T-helper 1 cell treated with Interleukin-12 subunit alpha and Interleukin-12 subunit beta and Interleukin-4 antibody, amounts not matched to agents 30 ng/mL and 1 ng/mL, for 36 hours (primary cell): ENCODE data around the gene IFI35. TPM values are rescaled to one million over a fixed set of nuclear protein-coding genes. Genes with fewer than 3 reads are reported as not detected.
"Not testable (repeated sequence)": the region's sequence is repeated elsewhere in the genome, so short reads cannot be mapped to it uniquely, and the experiment has no call there.

ENCODE experiments used
- intact Hi-C: fragments of 100-400 bp; cut with micrococcal nuclease; formaldehyde crosslinking; loops from one replicate; pipeline ENCODE4 v1.15.1; 2024
- total RNA-seq: library from RNA; stranded (reverse); gene quantifications from 2 replicates; pipeline ENCODE4 v1.2.3, GENCODE V29; 2022

Gene IFI35
- 152 and 171 TPM in 2 replicates for total RNA-seq

- intact Hi-C loops, result loop anchor here (1.0 to 2.0 kb wide), 7 partner anchors 9 to 353 kb away; partner anchors contain the start of genes AARSD1, BRCA1, PTGES3L and RPL27
These were observed at the start of gene IFI35 for GRCh38 chr17:43006639-43007551. IFI35 (plus strand) TSS chr17:43006784; CDS start chr17:43006948, 164 bp downstream.

- intact Hi-C loops, result loop anchor here (1.0 to 5.0 kb wide), 4 partner anchors 16 to 192 kb away; partner anchors contain the start of genes IFI35, PTGES3L, RPL27 and RUNDC1
These were observed 42.2 kb upstream of the IFI35 start, which contains the start of gene AARSD1 for GRCh38 chr17:42964161-42964932. AARSD1 (minus strand) TSS chr17:42964454; CDS start chr17:42964440, 14 bp downstream.

GRCh38 chr17:42967925-42968324 is 38.7 kb upstream of the IFI35 start:
- intact Hi-C loops, result no loop called here

- intact Hi-C loops, result no loop called here
These were observed 37.5 kb upstream of the IFI35 start for GRCh38 chr17:42969001-42969581.

GRCh38 chr17:42971589-42971988 is 35.0 kb upstream of the IFI35 start:
- intact Hi-C loops, result no loop called here

- intact Hi-C loops, result not testable (repeated sequence)
These were observed 33.3 kb upstream of the IFI35 start for GRCh38 chr17:42973323-42973722.

- intact Hi-C loops, result no loop called here
These were observed 31.3 kb upstream of the IFI35 start for GRCh38 chr17:42975265-42975664.

GRCh38 chr17:42975701-42976100 is 30.9 kb upstream of the IFI35 start:
- intact Hi-C loops, result not testable (repeated sequence)

- intact Hi-C loops, result loop anchor here (1.0 to 5.0 kb wide), 5 partner anchors 15 to 191 kb away; partner anchors contain the start of genes AARSD1, BECN1, BRCA1 and IFI35
These were observed 26.9 kb upstream of the IFI35 start, which contains the start of gene PTGES3L for GRCh38 chr17:42979511-42980273. PTGES3L (minus strand) TSS chr17:42980080; CDS start chr17:42980053, 27 bp downstream.

GRCh38 chr17:42980274-42980765 is 26.3 kb upstream of the IFI35 start, which contains the start of gene RUNDC1:
RUNDC1 (plus strand) TSS chr17:42980565; CDS start chr17:42980577, 12 bp downstream.
- intact Hi-C loops, result loop anchor here (1.0 to 5.0 kb wide), 5 partner anchors 16 to 190 kb away; partner anchors contain the start of genes AARSD1, BECN1, BRCA1 and IFI35

- intact Hi-C loops, result loop anchor here (1.0 to 5.0 kb wide), 6 partner anchors 17 to 190 kb away; partner anchors contain the start of genes AARSD1, BECN1, BRCA1 and IFI35
These were observed 25.7 kb upstream of the IFI35 start for GRCh38 chr17:42980766-42981397.

GRCh38 chr17:42982266-42982665 is 24.3 kb upstream of the IFI35 start:
- intact Hi-C loops, result loop anchor here (5.0 kb wide), 1 partner anchor 160 kb away; the partner anchor contains the start of gene BECN1

- intact Hi-C loops, result no loop called here
These were observed 21.4 kb upstream of the IFI35 start for GRCh38 chr17:42985225-42985624.

GRCh38 chr17:42989141-42989540 is 17.4 kb upstream of the IFI35 start:
- intact Hi-C loops, result no loop called here

- intact Hi-C loops, result no loop called here
These were observed 16.6 kb upstream of the IFI35 start for GRCh38 chr17:42989726-42990652.

GRCh38 chr17:42991471-42991870 is 15.1 kb upstream of the IFI35 start:
- intact Hi-C loops, result no loop called here

- intact Hi-C loops, result no loop called here
These were observed 13.7 kb upstream of the IFI35 start for GRCh38 chr17:42992872-42993271.

GRCh38 chr17:42993913-42994312 is 12.7 kb upstream of the IFI35 start:
- intact Hi-C loops, result not testable (repeated sequence)
